Measurements from ENCODE around the gene PDZRN3.

The PDZRN3 gene

DNA sequence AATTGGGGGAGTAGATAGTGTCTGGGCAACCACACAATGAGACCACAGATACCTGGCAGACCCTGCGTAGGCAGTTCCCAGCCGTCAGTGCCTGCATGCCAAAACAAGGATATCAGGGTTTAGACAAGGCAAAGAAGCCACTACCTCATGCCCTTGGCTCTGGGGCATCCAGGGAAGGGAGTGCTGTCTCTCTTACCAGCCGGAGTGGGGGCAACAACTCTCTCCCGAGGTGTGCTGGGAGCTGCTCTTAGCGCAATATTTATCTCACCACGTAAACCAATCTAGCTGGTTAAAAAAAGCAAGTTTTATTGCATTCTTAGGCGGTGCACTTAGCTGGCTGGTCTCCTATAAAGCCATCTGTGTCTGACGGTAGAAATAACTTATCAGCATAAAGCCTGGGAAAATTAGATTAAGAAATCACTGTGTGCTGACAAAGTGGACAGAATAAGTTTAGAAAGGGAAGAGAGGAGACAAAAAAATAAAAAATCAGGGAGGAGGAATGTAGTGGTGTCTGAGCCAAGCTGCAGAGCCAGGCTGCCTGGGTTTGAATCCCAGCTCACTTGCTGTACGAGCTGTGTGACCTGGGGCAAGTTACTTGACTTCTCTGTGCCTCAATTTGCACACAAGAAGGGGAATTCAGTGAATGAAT lies 273.2 kb downstream of the PDZRN3 start:
- TF ChIP-seq CTCF (IDR thresholded peaks at IDR 0.05; ENCODE audit: control insufficient read depth, insufficient read depth, low read depth, low read length, missing control alignments): no peak
- peak; percentile 35 for DNase-seq (ENCODE audit: low read depth)
- no peak overlapping the region for H3K4me3 ChIP-seq (ENCODE audit: control insufficient read depth, low read depth, low read length)

DNA sequence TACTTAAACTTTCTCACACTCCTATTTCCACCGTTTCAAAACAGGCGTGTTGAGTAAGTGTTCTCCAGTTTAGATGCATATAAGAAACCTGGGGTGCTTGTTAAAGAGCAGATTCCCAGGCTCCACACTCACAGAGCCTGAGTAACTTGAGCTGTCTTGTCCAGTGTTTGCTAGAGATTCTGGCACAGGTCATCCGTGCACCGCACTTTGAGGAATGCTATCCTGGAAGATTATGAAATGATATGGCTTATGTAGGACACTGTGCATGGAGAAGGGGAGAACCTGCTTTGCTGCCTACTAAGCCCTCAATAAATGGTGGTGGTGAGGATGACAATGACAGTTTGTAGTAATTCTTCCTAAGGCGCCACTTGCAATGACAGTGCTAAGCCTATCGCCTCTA lies 273.7 kb downstream of the PDZRN3 start:
- H3K4me3 ChIP-seq (ENCODE audit: control insufficient read depth, low read depth, low read length): no peak overlapping the region
- no peak for DNase-seq (ENCODE audit: low read depth)
- TF ChIP-seq CTCF (IDR thresholded peaks at IDR 0.05; ENCODE audit: control insufficient read depth, insufficient read depth, low read depth, low read length, missing control alignments): no peak

DNA sequence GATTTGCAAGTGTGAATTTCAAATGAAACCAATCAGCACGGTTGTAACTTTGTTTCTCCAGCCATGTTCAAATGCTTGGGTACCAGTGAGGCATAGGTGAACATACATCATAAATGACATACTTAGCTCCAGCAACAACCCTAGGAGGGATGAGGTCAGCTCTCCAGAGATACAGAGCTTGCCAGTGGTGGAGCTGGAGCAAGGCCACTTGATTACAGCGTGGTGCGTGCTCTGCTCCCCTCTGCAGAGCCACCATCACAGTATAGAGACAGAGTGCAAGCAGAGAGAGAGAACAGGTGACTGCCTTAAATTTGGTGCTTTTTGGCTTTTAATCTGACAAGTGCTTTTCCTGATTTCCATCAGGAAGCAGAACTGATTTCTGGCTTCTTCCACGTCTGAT lies 275.1 kb downstream of the PDZRN3 start:
- DNase-seq (ENCODE audit: low read depth): no peak

DNA sequence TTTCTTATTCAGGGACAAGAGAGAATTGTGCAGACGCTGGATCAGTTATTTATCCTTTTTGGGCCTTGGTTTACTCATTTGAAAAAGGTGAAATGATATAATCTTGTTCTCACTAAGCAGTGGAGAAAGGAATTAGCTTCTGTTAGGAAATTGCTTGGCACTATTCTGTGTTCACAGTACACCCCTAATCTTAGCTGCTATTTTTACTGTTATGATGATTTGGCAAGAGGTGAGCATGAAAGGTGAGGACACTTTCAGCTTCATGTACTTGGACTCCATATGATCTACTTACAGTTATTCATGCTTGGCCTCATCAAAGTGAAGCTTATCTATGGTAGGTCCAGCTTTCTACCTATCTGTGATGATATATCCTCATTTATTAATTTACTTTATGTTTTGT lies 282.7 kb downstream of the PDZRN3 start:
- no peak overlapping the region for H3K4me3 ChIP-seq (ENCODE audit: control insufficient read depth, low read depth, low read length)
- DNase-seq (ENCODE audit: low read depth): no peak
- TF ChIP-seq CTCF (IDR thresholded peaks at IDR 0.05; ENCODE audit: control insufficient read depth, insufficient read depth, low read depth, low read length, missing control alignments): no peak

More for the DNA sequence above, 275.1 kb downstream of the PDZRN3 start:
- no peak overlapping the region for H3K4me3 ChIP-seq (ENCODE audit: control insufficient read depth, low read depth, low read length)
- TF ChIP-seq CTCF (IDR thresholded peaks at IDR 0.05; ENCODE audit: control insufficient read depth, insufficient read depth, low read depth, low read length, missing control alignments): no peak

DNA sequence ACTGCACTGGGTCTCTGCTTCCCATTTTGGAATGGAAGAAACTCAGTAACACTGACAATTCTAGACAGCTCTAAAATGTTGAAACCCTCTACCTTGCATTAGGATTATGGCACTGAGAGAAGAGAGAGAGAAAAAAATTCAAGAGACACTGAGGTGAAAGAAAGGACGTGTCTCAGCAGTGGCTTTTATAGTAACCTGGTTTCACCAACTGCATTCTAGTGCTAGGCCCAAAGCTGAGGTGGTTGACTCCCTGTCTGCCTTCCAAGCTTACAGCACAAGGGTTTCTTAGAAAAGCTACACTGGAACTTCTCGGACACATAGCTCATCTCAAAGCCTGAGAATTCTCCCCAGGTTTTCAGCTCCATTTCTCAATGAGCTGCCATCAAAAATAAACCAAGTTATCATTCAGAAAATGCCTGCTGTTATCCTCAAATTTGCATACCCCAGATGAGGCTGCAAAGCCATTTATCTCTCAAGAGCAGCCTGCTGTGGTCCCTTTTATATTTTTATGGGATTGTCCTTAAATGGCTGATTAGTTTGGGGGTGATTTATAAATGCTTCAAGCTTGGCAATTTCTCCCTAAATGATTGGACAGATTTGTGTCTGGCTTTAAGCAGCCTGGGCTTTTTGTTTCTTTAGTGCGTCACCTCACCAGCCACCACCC lies 283.3 kb downstream of the PDZRN3 start:
- DNase-seq (ENCODE audit: low read depth): no peak

DNA sequence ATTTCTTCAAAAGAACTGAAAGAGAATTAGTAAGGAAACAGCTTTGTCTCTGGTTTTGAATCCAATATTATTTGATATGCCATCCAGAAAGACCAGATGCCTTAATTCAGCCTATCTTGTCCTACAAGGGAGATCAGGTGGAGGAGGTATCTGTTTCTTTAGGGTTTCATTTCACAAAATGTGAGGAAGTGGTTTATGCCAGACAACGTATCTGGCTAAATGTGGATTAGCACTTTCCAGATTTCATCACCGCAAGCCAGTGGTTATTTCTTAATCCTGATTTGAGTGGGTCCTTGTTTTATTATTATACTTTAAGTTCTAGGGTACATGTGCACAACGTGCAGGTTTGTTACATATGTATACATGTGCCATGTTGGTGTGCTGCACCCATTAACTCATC lies 292.2 kb downstream of the PDZRN3 start:
- H3K4me3 ChIP-seq (ENCODE audit: control insufficient read depth, low read depth, low read length): no peak overlapping the region
- no peak for DNase-seq (ENCODE audit: low read depth)
- no peak for TF ChIP-seq CTCF (IDR thresholded peaks at IDR 0.05; ENCODE audit: control insufficient read depth, insufficient read depth, low read depth, low read length, missing control alignments)

More for the DNA sequence above, 283.3 kb downstream of the PDZRN3 start:
- no peak overlapping the region for H3K4me3 ChIP-seq (ENCODE audit: control insufficient read depth, low read depth, low read length)
- no peak for TF ChIP-seq CTCF (IDR thresholded peaks at IDR 0.05; ENCODE audit: control insufficient read depth, insufficient read depth, low read depth, low read length, missing control alignments)
